Activated CD8-positive, alpha-beta memory T cell treated with anti-CD3 and anti-CD28 coated beads for 36 hours (primary cell): ENCODE data around the gene DYNLT4. TPM values are rescaled to one million over a fixed set of nuclear protein-coding genes. Genes with fewer than 3 reads are reported as not detected.
"Not testable (repeated sequence)": the region's sequence is repeated elsewhere in the genome, so short reads cannot be mapped to it uniquely, and the experiment has no call there.

ENCODE experiments used
- CTCF ChIA-PET: fragments of 350-600 bp; sonication (Branson Sonifier 250); formaldehyde crosslinking; loops from one replicate; lab custom pipeline; 2021; ENCODE audit warnings: antibody characterized with exemption; lab: Charles Lee
- POLR2A ChIA-PET: fragments of 350-600 bp; sonication (Branson Sonifier 250); formaldehyde crosslinking; loops from one replicate; lab custom pipeline; 2021; ENCODE audit warnings: antibody characterized with exemption; lab: Charles Lee
- total RNA-seq, 2 experiments: library from RNA; stranded (reverse); gene quantifications; one replicate each; pipeline ENCODE4 v1.2.3, GENCODE V29; 2021

Gene DYNLT4
- total RNA-seq, 2 experiments from 2014 or later, result not detected

- POLR2A ChIA-PET, result interaction anchor here (0.6 to 4.4 kb wide), 7 partner anchors 11 to 225 kb away, joined by 3 to 27 read pairs (median 8); partner anchors contain the start of genes BTBD19, DYNLT4, PLK3 and RNU5D-1
Measured at GRCh38 chr1:44786138-44786840, 20.9 kb downstream of the DYNLT4 start.

DNA sequence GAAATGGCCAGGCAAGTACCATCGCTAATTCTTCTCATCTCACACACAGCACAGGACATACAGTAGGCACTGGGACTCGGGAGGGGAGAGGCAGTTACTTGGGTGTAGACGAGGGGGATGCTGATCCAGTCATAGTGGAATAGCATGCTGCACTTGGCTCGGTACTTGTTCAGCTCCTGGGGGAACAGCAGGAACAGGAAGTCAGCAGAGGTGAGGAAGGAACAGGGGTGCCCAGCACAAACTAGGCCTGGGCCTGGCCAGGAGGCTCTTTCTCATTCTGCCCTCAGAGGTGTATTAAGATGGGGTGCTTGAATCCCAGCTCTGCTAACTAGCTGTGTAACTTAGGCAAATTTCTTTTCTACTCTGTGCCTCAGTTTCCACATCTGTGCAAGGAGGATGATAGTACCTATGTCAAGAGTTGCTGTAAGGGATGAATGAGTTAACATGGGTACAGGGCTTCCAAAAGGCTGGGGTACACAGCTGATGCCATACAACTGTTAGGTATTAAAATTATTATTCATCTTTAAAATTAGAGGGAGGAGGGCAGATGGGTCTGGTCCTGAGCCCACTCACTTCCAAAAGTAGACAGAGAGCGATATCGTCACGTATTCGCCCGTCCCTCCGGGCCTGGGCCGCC lies 21.5 kb downstream of the DYNLT4 start:
- ChIA-PET CTCF (interaction anchor here (1.2 to 5.4 kb wide), 5 partner anchors 10 to 37 kb away, joined by 3 to 38 read pairs (median 7); partner anchors contain the start of genes BTBD19, DYNLT4, PLK3 and RPS8), POLR2A (interaction anchor here (0.9 to 4.4 kb wide), 6 partner anchors 10 to 64 kb away, joined by 3 to 29 read pairs (median 16); partner anchors contain the start of genes BTBD19, DYNLT4, RNU5D-1 and RPS8)

More at GRCh38 chr1:44786138-44786840, 20.9 kb downstream of the DYNLT4 start:
- CTCF ChIA-PET, result interaction anchor here (0.6 to 5.4 kb wide), 16 partner anchors 10 to 225 kb away, joined by 3 to 38 read pairs (median 3); partner anchors contain the start of genes BTBD19, DYNLT4, HECTD3 and PLK3

DNA sequence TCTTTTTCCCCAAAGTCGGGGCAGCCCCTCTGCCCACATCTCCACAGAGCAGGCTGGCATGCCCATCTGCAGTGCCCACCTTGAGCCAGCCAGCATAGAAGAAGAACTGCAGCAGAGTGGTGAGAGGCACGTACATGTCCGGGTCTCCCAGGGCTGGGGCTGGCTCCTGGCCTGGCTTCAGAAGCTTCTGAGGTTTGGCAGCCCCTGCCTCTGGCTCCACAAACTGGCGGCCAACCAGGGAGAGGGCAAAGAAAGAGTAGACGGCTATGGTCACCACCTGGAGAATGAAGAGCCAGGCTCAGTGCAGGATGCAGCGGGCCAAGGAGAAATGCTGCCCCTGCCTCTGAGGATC lies 22.1 kb downstream of the DYNLT4 start:
- CTCF ChIA-PET, result interaction anchor here (0.6 to 5.4 kb wide), 6 partner anchors 9 to 38 kb away, joined by 3 to 38 read pairs (median 6); partner anchors contain the start of genes BTBD19, DYNLT4, PLK3 and RPS8
- POLR2A ChIA-PET, result interaction anchor here (0.6 to 4.4 kb wide), 7 partner anchors 10 to 63 kb away, joined by 3 to 29 read pairs (median 5); partner anchors contain the start of genes BTBD19, DYNLT4, PLK3 and RNU5D-1

DNA sequence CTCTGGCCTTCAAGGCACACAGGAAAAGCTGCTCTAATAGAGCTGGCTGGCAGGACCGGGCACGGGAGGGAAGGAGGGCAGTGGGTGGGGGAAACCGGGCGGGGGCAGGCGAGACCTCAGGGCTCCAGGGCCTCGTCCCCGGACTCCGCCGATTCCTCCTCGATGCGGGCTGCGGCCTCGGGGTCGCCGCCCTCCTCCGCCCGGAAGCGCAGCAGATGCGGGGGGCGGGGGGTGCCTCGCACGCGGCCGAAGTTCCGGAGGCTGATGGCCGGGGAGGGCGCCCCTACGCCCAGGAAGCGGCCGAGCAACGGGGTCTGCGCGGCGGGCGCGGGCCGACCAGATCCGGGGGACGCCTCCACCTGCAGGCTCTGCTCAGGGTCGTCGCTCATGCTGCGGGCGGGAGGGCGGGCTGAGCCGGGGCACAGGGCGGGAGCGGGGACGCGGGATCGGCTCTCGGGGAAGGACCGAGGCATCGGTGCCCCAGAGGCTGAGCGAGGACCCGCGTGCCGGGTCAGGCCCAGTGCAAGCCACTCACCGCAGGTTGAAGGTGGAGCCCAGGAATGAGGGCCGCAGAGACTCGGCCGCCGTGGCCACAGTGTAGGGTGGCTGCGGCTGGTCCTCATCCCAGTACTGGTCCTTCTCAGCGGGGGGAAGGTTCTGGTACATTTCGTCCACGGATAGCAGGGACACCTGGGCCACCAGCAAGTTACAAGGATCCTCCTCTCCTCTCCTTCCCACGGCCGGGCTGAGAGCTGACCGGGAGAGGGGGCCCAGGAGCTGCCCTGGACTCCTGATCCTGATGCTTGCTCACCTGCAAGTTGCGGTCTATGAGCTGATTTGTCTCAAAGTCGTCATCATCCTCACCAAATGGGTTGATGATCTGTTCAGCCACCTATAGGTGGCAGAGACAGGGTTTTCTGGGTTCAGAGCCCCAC lies 22.8 kb downstream of the DYNLT4 start:
- ChIA-PET CTCF (interaction anchor here (0.6 to 5.4 kb wide), 9 partner anchors 9 to 201 kb away, joined by 3 to 38 read pairs (median 4); partner anchors contain the start of genes BTBD19, DYNLT4, KIF2C and PLK3), POLR2A (interaction anchor here (0.6 to 4.4 kb wide), 10 partner anchors 8 to 63 kb away, joined by 3 to 29 read pairs (median 5); partner anchors contain the start of genes BTBD19, DYNLT4, PLK3 and RNU5D-1)

DNA sequence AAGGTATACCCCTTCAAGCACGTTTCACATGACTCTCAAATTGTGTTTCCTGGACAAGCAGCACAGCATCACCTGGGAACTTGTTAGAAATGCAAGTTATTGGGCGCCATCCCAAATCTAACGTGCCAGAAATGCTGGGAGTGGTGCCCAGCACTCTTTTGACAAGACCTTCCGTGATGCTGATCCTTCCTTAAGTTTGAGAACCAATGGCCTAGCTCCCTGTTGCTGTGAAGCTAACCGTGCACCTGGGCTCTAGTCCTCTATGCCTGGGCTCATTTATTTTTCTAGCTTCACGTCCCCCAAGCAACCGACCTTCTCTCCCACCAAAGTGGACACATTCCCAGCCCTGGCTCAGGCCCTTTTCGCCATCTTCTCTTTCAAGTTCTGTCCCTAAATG lies 23.5 kb downstream of the DYNLT4 start:
- CTCF ChIA-PET, result interaction anchor here (1.1 kb wide), 2 partner anchors 16 to 44 kb away, joined by 3 read pairs; partner anchors contain the start of genes KIF2C and PLK3
- POLR2A ChIA-PET, result interaction anchor here (0.9 to 4.4 kb wide), 6 partner anchors 8 to 202 kb away, joined by 3 to 29 read pairs (median 6); partner anchors contain the start of genes BTBD19, DYNLT4, EIF2B3 and RNU5D-1

DNA sequence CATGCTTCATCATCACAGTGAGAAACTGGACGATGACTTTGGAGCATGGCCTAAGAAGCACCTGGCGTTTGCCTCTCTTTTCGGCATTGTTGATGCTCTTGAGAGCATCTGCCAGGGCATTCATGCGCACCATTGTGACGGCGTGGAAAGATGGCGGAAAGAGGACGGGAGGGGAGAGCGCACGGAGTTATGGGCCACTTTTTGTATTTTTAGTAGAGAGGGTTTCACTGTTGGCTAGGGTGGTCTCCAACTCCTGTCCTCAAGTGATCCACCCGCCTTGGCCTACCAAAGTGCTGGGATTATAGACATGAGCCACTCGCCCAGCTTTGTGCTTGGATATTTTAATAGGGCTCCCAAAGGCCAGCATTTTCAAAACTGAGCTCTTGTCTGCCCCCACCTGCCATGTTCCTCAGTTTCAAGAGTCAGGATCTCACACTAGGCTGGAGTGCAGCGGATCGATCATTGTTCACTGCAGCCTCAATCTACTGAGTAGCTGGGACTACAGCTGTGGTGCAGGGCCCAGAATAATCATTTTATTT lies 26.5 kb downstream of the DYNLT4 start:
- CTCF ChIA-PET, result interaction anchor here (0.6 to 2.8 kb wide), 4 partner anchors 13 to 231 kb away, joined by 3 to 11 read pairs (median 4); partner anchors contain the start of genes RNU5D-1 and UROD
- POLR2A ChIA-PET, result interaction anchor here (0.5 to 0.9 kb wide), 3 partner anchors 29 to 49 kb away, joined by 3 to 4 read pairs (median 3); partner anchors contain the start of gene RNU5D-1

- CTCF ChIA-PET, result interaction anchor here (2.8 kb wide), 1 partner anchor 14 kb away, joined by 11 read pairs; no protein-coding TSS in a partner anchor
- POLR2A ChIA-PET, result interaction anchor here (0.6 kb wide), 1 partner anchor 521 kb away, joined by 3 read pairs; no protein-coding TSS in a partner anchor
Measured at GRCh38 chr1:44778705-44779576, 28.2 kb downstream of the DYNLT4 start.

GRCh38 chr1:44777969-44778635 lies 29.0 kb downstream of the DYNLT4 start:
- ChIA-PET CTCF (no interaction called here), POLR2A (interaction anchor here (3.8 kb wide), 1 partner anchor 31 kb away, joined by 25 read pairs; the partner anchor contains the start of gene BTBD19)

DNA sequence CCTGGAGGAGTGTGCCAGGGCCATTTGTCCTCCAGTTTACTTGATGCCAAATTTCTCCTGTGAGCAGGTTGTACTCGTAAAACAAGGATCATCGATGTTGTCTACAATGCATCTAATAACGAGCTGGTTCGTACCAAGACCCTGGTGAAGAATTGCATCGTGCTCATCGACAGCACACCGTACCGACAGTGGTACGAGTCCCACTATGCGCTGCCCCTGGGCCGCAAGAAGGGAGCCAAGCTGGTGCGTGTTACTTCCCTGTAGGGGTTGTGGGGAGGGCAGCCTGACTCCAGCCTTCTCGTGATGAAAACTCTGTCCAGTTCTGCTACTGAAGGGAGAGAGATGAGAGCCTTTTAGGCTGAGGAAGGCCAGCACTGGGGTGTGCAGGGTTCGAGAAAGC lies 29.6 kb downstream of the DYNLT4 start:
- CTCF ChIA-PET, result no interaction called here

DNA sequence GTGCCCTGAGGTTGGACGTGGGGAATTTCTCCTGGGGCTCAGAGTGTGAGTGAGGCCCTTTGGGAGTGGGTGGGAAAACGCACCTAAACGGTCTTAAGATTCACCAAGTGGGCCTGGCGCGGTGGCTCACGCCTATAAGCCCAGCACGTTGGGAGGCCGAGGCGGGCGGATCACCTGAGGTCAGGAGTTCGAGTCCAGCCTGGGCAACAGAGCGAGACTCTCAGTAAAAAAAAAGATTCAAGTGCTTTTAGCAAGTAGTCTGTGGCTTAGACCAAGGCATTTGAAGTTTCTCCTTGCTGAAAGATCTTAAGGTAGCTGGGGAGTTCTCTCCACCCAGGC lies 30.5 kb downstream of the DYNLT4 start:
- CTCF ChIA-PET, result interaction anchor here (1.2 to 1.8 kb wide), 4 partner anchors 8 to 31 kb away, joined by 3 to 16 read pairs (median 6); partner anchors contain the start of genes BTBD19 and PLK3
- POLR2A ChIA-PET, result interaction anchor here (1.5 to 3.8 kb wide), 5 partner anchors 24 to 55 kb away, joined by 11 to 30 read pairs (median 25); partner anchors contain the start of genes BTBD19, PLK3 and RNU5D-1

More for the DNA sequence above, 29.6 kb downstream of the DYNLT4 start:
- POLR2A ChIA-PET, result interaction anchor here (3.8 kb wide), 1 partner anchor 31 kb away, joined by 25 read pairs; the partner anchor contains the start of gene BTBD19

DNA sequence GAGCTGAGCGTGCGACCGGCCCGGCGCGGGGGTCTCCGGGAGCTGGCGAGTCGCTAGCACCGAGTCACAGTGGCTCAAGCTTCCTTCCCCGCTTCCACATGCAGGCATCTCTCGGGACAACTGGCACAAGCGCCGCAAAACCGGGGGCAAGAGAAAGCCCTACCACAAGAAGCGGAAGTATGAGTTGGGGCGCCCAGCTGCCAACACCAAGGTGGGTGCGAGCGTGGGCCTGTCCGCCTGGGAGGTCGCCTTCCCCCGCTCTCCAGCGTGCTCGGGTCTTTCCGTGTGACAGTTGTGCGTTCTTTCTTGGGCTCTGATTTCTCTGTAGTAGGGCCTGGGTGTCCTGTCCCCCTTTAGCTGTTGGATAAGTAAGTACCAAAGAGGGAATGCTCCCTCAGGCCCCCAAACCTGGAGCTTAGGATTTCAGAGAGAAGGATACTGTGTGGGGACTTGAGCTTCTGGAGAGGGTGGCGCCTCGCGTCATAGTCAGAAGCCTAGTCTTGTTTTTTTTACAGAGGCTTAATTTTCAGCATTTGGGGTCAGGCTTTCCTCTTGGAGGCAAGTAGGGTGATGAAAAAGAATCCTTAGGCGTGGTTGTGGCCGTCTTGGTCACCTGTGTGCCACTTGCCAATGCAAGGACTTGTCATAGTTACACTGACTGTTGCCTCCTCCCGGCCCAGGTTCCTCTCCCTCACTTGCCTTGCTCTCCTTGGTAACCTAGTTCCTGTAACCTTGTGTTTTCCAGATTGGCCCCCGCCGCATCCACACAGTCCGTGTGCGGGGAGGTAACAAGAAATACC lies 31.0 kb downstream of the DYNLT4 start:
- POLR2A ChIA-PET, result interaction anchor here (0.8 to 3.8 kb wide), 13 partner anchors 8 to 527 kb away, joined by 3 to 30 read pairs (median 7); partner anchors contain the start of genes BTBD19, HECTD3, PLK3 and RNU5D-1
- CTCF ChIA-PET, result interaction anchor here (1.2 to 2.5 kb wide), 6 partner anchors 9 to 45 kb away, joined by 3 to 16 read pairs (median 6); partner anchors contain the start of genes BTBD19, PLK3 and RNU5D-1

DNA sequence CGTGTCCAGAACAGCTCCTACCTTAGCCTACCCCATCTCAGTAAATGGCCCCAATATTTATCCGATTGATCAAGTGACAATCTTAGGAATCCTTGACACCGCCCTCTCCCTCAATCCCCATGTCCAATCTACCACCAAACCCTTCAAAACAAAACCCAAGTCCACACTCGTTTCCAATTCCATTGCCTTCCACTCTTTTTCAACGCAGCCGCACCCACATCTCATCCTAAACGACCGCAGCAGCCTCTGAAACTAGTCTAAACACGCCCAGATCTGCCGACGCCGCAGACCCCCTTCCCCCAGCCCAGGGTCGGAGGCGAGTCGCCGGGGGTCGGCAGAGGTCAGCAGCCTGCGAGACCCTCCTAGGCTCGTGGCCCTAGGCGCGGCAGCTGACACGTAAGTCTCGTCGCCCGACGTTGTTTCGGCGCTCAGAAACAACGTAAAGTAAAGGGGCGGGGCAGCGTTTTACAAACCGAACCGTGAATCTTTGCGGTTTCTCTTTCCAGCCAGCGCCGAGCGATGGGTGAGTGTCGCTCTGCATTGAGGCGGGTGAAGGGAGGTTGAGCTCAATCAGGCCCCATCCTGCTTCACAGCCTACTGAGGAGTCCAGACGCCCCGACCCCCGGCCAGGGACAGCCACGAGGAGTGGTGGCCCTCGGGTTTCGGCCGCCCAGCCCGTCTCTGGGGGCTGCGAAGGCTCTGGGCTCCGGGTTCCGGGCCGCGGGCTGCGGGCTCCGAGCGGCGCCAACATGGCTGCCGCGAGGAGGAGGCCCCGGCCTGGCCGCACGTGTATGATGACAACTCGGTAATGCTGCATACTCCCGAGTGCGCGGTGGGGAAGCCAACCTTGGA lies 31.8 kb downstream of the DYNLT4 start, which contains the start of gene RPS8:
Gene RPS8 (plus strand): TSS at position 463 of the 852 bp plus-strand sequence. CDS start 57 bp downstream, at position 520.
- CTCF ChIA-PET, result interaction anchor here (0.8 to 2.5 kb wide), 9 partner anchors 9 to 47 kb away, joined by 3 to 16 read pairs (median 6); partner anchors contain the start of genes BTBD19, PLK3 and RNU5D-1
- POLR2A ChIA-PET, result interaction anchor here (0.8 to 3.8 kb wide), 16 partner anchors 9 to 528 kb away, joined by 3 to 30 read pairs (median 6); partner anchors contain the start of genes BTBD19, HECTD3, PLK3 and RNU5D-1

DNA sequence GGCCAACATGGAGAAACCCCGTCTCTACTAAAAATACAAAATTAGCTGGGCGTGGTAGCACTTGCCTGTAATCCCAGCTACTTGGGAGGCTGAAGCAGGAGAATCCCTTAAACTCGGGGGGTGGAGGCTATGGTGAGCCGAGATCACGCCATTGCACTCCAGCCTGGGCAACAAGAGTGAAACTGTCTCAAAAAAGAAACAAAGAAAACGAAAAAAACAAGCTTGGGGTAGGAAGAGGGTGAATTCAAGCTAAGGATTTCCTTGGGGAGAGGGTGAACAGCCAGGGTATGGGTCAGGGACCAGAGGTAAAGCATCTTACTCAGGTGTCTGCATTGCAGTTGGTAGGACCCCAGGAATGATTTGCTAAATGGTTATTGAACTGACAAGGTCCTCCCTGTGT lies 40.7 kb downstream of the DYNLT4 start:
- CTCF ChIA-PET, result interaction anchor here (1.0 to 1.2 kb wide), 3 partner anchors 9 to 36 kb away, joined by 3 to 5 read pairs (median 4); partner anchors contain the start of genes RNU5D-1 and RPS8
- POLR2A ChIA-PET, result not testable (repeated sequence)
